GM19035 (cell line): ENCODE measurements around the gene HOXB2.

ENCODE experiments used
- ATAC-seq: cut with Tn5 transposase; IDR thresholded peaks from one replicate; pipeline ENCODE4 v1.9.1; 2021; ENCODE audit not compliant: unreplicated experiment

HOXB2 gene

GRCh38 chr17:48494335-48494734, 50.6 kb downstream of the HOXB2 start:
- ATAC-seq, result no peak
